ENCODE results near the gene SUN2. TPM values are rescaled to one million over a fixed set of nuclear protein-coding genes. Genes with fewer than 3 reads are reported as not detected.
A peak's percentile ranks its signal among the peaks of the same experiment; 100 is the strongest.

SUN2 gene
- total RNA-seq, 4 donors from 2014 or later, result 94.2 to 307 (median 191) TPM

DNA sequence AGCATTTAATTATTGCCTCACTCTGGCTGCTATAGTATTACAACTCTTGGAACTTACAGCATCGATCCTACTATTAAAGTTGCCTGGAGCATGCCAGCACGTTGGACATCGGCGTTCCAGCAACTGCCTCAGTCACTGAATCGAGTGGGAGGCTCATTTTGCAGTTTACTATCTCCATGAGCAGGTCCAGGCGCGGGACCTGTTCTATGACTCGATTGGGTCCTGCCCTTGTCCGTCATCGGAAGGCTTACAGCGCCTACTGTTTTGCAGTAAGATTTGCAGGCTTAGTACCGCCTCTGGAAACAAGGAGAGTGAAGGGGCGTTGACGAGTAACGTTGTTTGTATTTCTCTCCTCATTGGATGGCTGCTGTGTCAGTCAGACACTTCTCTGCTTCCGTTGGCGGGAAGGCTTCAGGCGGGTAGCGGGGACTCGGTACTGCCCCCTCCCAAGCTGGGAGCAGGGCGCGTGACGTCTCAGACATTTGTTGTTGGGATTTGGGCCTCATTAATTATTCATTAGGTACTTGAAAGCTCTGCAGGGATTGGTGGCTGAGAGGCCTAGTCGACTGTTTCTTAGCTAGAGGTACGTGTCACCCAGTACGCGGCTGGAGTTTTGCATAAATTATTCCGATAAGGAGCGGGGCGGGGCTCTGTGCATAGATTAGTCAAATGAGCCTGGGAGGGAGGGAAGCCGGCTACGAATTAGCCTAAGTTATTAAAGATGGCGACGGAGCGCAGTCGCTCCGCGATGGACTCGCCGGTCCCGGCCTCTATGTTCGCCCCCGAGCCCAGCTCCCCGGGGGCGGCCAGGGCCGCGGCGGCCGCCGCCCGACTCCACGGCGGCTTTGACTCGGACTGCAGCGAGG is 50.3 kb downstream of the SUN2 start, which contains the start of gene GTPBP1:
Gene GTPBP1, plus strand, starts transcription at position 710 of the 866 bp plus-strand sequence. Its CDS starts 12 bp downstream, at position 722.
- intact Hi-C loops (cut with DNase I), result loop anchor here (5.0 kb wide), 1 partner anchor 42 kb away; no protein-coding TSS in a partner anchor
- peak within 1 kb of the TSS; percentile 96 to 100 (median 98) for H3K27ac ChIP-seq
- TF ChIP-seq POLR2A (IDR thresholded peaks at IDR 0.05), result peak in 3 of 4 donors; percentile 88 to 99 (median 97)
- TF ChIP-seq, protein P1, sequence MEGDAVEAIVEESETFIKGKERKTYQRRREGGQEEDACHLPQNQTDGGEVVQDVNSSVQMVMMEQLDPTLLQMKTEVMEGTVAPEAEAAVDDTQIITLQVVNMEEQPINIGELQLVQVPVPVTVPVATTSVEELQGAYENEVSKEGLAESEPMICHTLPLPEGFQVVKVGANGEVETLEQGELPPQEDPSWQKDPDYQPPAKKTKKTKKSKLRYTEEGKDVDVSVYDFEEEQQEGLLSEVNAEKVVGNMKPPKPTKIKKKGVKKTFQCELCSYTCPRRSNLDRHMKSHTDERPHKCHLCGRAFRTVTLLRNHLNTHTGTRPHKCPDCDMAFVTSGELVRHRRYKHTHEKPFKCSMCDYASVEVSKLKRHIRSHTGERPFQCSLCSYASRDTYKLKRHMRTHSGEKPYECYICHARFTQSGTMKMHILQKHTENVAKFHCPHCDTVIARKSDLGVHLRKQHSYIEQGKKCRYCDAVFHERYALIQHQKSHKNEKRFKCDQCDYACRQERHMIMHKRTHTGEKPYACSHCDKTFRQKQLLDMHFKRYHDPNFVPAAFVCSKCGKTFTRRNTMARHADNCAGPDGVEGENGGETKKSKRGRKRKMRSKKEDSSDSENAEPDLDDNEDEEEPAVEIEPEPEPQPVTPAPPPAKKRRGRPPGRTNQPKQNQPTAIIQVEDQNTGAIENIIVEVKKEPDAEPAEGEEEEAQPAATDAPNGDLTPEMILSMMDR (IDR thresholded peaks at IDR 0.05), result peak in 2 of 6 experiments; percentile 4 to 12
- peak; percentile 99 for DNase-seq
- H3K4me3 ChIP-seq, result peak within 1 kb of the TSS; percentile 87 to 99 (median 96)
- H3K27me3 ChIP-seq, result no peaks in the 10 kb centered on the region
- 0% methylated on average over 21 to 28 of the region's 55 CpGs for WGBS, 2 donors
- peaks cover 0 to 18% (median 0%) of the 10 kb centered on the region in 3 donors for H3K36me3 ChIP-seq
- peaks cover 14 to 56% (median 27%) of the 10 kb centered on the region in 3 donors for H3K4me1 ChIP-seq
- no peaks in the 10 kb centered on the region for H3K9me3 ChIP-seq

DNA sequence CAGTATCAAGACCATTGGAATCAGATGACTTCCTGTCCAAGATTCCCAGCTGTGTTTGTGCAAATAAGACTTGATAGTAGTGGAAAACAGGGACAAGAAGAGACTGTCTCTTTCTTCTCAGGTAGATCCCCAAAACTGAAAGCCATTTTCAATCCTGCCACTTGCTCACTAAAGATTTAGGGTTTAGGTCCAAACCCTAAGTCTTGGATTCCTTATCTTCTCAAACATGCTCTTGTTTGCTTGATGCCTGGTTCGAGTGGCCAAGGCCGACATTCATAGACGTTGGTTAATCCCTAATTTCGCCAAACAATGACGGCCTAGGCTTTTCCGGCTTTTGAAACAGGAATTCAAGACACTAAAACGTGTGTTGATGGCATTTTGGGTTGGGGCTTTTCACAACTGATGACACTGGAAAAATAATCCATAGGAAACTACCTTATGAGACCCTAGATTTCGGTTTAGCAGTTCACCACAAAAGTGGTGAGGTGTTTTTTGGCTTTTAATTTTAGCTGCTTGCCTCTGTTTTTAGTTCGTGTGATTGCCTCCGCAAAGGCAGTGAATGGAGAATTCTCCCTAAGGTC is 51.1 kb downstream of the SUN2 start:
- intact Hi-C loops (cut with DNase I), result loop anchor here (5.0 kb wide), 1 partner anchor 43 kb away; no protein-coding TSS in a partner anchor
- WGBS, 2 donors, result 8 to 12% methylated on average over 10 of the region's 10 CpGs
- no peak for DNase-seq
- Histone ChIP-seq H3K27ac (peak overlapping the region; percentile 73 to 93 (median 84)), H3K36me3 (peaks cover 0 to 11% (median 0%) of the 10 kb centered on the region in 3 donors), H3K4me3 (peak overlapping the region; percentile 7 to 58 (median 28)), H3K9me3 (no peaks in the 10 kb centered on the region), H3K27me3 (no peaks in the 10 kb centered on the region), H3K4me1 (peaks cover 16 to 55% (median 28%) of the 10 kb centered on the region in 3 donors)
- TF ChIP-seq POLR2A (IDR thresholded peaks at IDR 0.05), result no peak
- TF ChIP-seq, protein P1 (IDR thresholded peaks at IDR 0.05), result no peak

GRCh38 chr22:38700789-38701628 is 54.8 kb downstream of the SUN2 start, which contains the start of gene JOSD1:
TSS of gene JOSD1 (minus strand) at chr22:38700943. CDS start at chr22:38699987, 956 bp downstream.
- DNase-seq, result peak; percentile 58
- Histone ChIP-seq H3K27ac (peak within 1 kb of the TSS; percentile 96 to 99 (median 99)), H3K4me1 (peaks cover 44 to 62% (median 48%) of the 10 kb centered on the region in 3 donors), H3K9me3 (no peaks in the 10 kb centered on the region), H3K27me3 (no peaks in the 10 kb centered on the region), H3K36me3 (no peaks in the 10 kb centered on the region), H3K4me3 (peak within 1 kb of the TSS; percentile 59 to 84 (median 75))
- TF ChIP-seq, protein P1 (IDR thresholded peaks at IDR 0.05), result peak in 2 of 6 experiments; percentile 19 to 36
- TF ChIP-seq POLR2A (IDR thresholded peaks at IDR 0.05), result peak in 3 of 4 donors; percentile 94 to 100 (median 100)
- WGBS, 2 donors, result 0 to 1% methylated on average over 2 to 25 of the region's 94 CpGs
- intact Hi-C loops (cut with DNase I), result no loop called here

- 0 to 3% methylated on average over 5 to 8 of the region's 57 CpGs for WGBS, 2 donors
- Histone ChIP-seq H3K27me3 (no peaks in the 10 kb centered on the region), H3K4me1 (peaks cover 44 to 69% (median 53%) of the 10 kb centered on the region in 3 donors), H3K27ac (peak overlapping the region; percentile 96 to 99 (median 99)), H3K4me3 (peak overlapping the region; percentile 59 to 84 (median 75)), H3K36me3 (no peaks in the 10 kb centered on the region), H3K9me3 (no peaks in the 10 kb centered on the region)
- no peak for TF ChIP-seq POLR2A (IDR thresholded peaks at IDR 0.05)
- TF ChIP-seq, protein P1 (IDR thresholded peaks at IDR 0.05), result no peak
- intact Hi-C loops (cut with DNase I), result no loop called here
- no peak for DNase-seq
Observed at GRCh38 chr22:38700270-38700788, 55.5 kb downstream of the SUN2 start.

Measured in esophagus squamous epithelium (tissue), 5 donors.